Activated naive CD8-positive, alpha-beta T cell (primary cell): ENCODE data around the gene IRF2.

Source experiments
- H3K27ac Mint-ChIP-seq: one replicate; pipeline ENCODE4 v1.8.0; 2021; ENCODE audit warnings: mixed read lengths
- H3K27me3 Mint-ChIP-seq: one replicate; pipeline ENCODE4 v1.8.0; 2021; ENCODE audit warnings: mixed read lengths
- H3K36me3 Mint-ChIP-seq: one replicate; pipeline ENCODE4 v1.8.0; 2021; ENCODE audit warnings: mixed read lengths
- H3K4me1 Mint-ChIP-seq: one replicate; pipeline ENCODE4 v1.8.0; 2021; ENCODE audit warnings: low read depth, mixed read lengths
- H3K4me3 Mint-ChIP-seq: one replicate; pipeline ENCODE4 v1.8.0; 2021; ENCODE audit warnings: mild to moderate bottlenecking, mixed read lengths
- H3K9me3 Mint-ChIP-seq: one replicate; pipeline ENCODE4 v1.8.0; 2021; ENCODE audit warnings: low read depth, mixed read lengths

The IRF2 gene

GRCh38 chr4:184434021-184434420, 40.3 kb downstream of the IRF2 start:
- Mint-ChIP-seq H3K36me3 (peaks cover 4% of the 10 kb centered on the region), H3K9me3 (no peaks in the 10 kb centered on the region), H3K27me3 (no peaks in the 10 kb centered on the region), H3K27ac (peak overlapping the region; percentile 76), H3K4me1 (peaks cover 75% of the 10 kb centered on the region), H3K4me3 (no peak overlapping the region)

GRCh38 chr4:184433258-184433892, 41.0 kb downstream of the IRF2 start:
- H3K9me3 Mint-ChIP-seq, result no peaks in the 10 kb centered on the region
- H3K27me3 Mint-ChIP-seq, result no peaks in the 10 kb centered on the region
- H3K4me1 Mint-ChIP-seq, result peaks cover 72% of the 10 kb centered on the region
- H3K36me3 Mint-ChIP-seq, result peaks cover 4% of the 10 kb centered on the region
- no peak overlapping the region for H3K4me3 Mint-ChIP-seq
- peak overlapping the region; percentile 66 for H3K27ac Mint-ChIP-seq

GRCh38 chr4:184432127-184432922, 42.0 kb downstream of the IRF2 start:
- no peaks in the 10 kb centered on the region for H3K27me3 Mint-ChIP-seq
- H3K4me3 Mint-ChIP-seq, result no peak overlapping the region
- peaks cover 8% of the 10 kb centered on the region for H3K36me3 Mint-ChIP-seq
- H3K27ac Mint-ChIP-seq, result peak overlapping the region; percentile 47
- peaks cover 70% of the 10 kb centered on the region for H3K4me1 Mint-ChIP-seq
- H3K9me3 Mint-ChIP-seq, result no peaks in the 10 kb centered on the region

- Mint-ChIP-seq H3K27me3 (no peaks in the 10 kb centered on the region), H3K36me3 (peaks cover 9% of the 10 kb centered on the region), H3K4me3 (no peak overlapping the region), H3K4me1 (peaks cover 66% of the 10 kb centered on the region), H3K27ac (peak overlapping the region; percentile 72), H3K9me3 (no peaks in the 10 kb centered on the region)
These were observed 44.2 kb downstream of the IRF2 start for GRCh38 chr4:184430163-184430562.

GRCh38 chr4:184428787-184429186, 45.6 kb downstream of the IRF2 start:
- Mint-ChIP-seq H3K27ac (no peak overlapping the region), H3K36me3 (peaks cover 9% of the 10 kb centered on the region)

GRCh38 chr4:184427687-184428086, 46.7 kb downstream of the IRF2 start:
- Mint-ChIP-seq H3K36me3 (peaks cover 16% of the 10 kb centered on the region), H3K27ac (peak overlapping the region; percentile 88), H3K4me1 (peaks cover 55% of the 10 kb centered on the region)

More at GRCh38 chr4:184428787-184429186, 45.6 kb downstream of the IRF2 start:
- no peaks in the 10 kb centered on the region for H3K27me3 Mint-ChIP-seq
- no peaks in the 10 kb centered on the region for H3K9me3 Mint-ChIP-seq
- H3K4me1 Mint-ChIP-seq, result peaks cover 61% of the 10 kb centered on the region
- no peak overlapping the region for H3K4me3 Mint-ChIP-seq

GRCh38 chr4:184427093-184427492, 47.3 kb downstream of the IRF2 start:
- Mint-ChIP-seq H3K27ac (peak overlapping the region; percentile 65), H3K9me3 (peaks cover 4% of the 10 kb centered on the region), H3K36me3 (peaks cover 17% of the 10 kb centered on the region), H3K4me1 (peaks cover 55% of the 10 kb centered on the region), H3K27me3 (no peaks in the 10 kb centered on the region), H3K4me3 (no peak overlapping the region)

More at GRCh38 chr4:184427687-184428086, 46.7 kb downstream of the IRF2 start:
- peaks cover under 1% of the 10 kb centered on the region for H3K9me3 Mint-ChIP-seq
- no peak overlapping the region for H3K4me3 Mint-ChIP-seq
- H3K27me3 Mint-ChIP-seq, result no peaks in the 10 kb centered on the region

- peaks cover 4% of the 10 kb centered on the region for H3K9me3 Mint-ChIP-seq
- no peaks in the 10 kb centered on the region for H3K27me3 Mint-ChIP-seq
- peak overlapping the region; percentile 17 for H3K27ac Mint-ChIP-seq
- no peak overlapping the region for H3K4me3 Mint-ChIP-seq
- H3K4me1 Mint-ChIP-seq, result peaks cover 61% of the 10 kb centered on the region
- H3K36me3 Mint-ChIP-seq, result peaks cover 24% of the 10 kb centered on the region
These were observed 49.2 kb downstream of the IRF2 start for GRCh38 chr4:184424993-184425758.

GRCh38 chr4:184424279-184424678, 50.1 kb downstream of the IRF2 start:
- Mint-ChIP-seq H3K27ac (no peak overlapping the region), H3K4me1 (peaks cover 63% of the 10 kb centered on the region), H3K9me3 (peaks cover 4% of the 10 kb centered on the region)

GRCh38 chr4:184423003-184423686, 51.2 kb downstream of the IRF2 start:
- Mint-ChIP-seq H3K4me3 (no peak overlapping the region), H3K36me3 (peaks cover 26% of the 10 kb centered on the region), H3K27me3 (no peaks in the 10 kb centered on the region), H3K9me3 (peaks cover 4% of the 10 kb centered on the region), H3K27ac (peak overlapping the region; percentile 70), H3K4me1 (peaks cover 70% of the 10 kb centered on the region)

More at GRCh38 chr4:184424279-184424678, 50.1 kb downstream of the IRF2 start:
- Mint-ChIP-seq H3K36me3 (peaks cover 24% of the 10 kb centered on the region), H3K4me3 (no peak overlapping the region), H3K27me3 (no peaks in the 10 kb centered on the region)

- Mint-ChIP-seq H3K27ac (peak overlapping the region; percentile 87), H3K4me1 (peaks cover 71% of the 10 kb centered on the region), H3K27me3 (no peaks in the 10 kb centered on the region), H3K36me3 (peaks cover 25% of the 10 kb centered on the region), H3K4me3 (no peak overlapping the region), H3K9me3 (peaks cover 4% of the 10 kb centered on the region)
These were observed 52.0 kb downstream of the IRF2 start for GRCh38 chr4:184422378-184422777.

- peak overlapping the region; percentile 87 for H3K27ac Mint-ChIP-seq
- peaks cover 25% of the 10 kb centered on the region for H3K36me3 Mint-ChIP-seq
- H3K4me1 Mint-ChIP-seq, result peaks cover 70% of the 10 kb centered on the region
- peak overlapping the region; percentile 68 for H3K4me3 Mint-ChIP-seq
- peaks cover 4% of the 10 kb centered on the region for H3K9me3 Mint-ChIP-seq
- H3K27me3 Mint-ChIP-seq, result no peaks in the 10 kb centered on the region
These were observed 52.7 kb downstream of the IRF2 start for GRCh38 chr4:184421533-184422155.

- no peaks in the 10 kb centered on the region for H3K27me3 Mint-ChIP-seq
- peak overlapping the region; percentile 97 for H3K27ac Mint-ChIP-seq
- H3K9me3 Mint-ChIP-seq, result peaks cover 4% of the 10 kb centered on the region
- peaks cover 72% of the 10 kb centered on the region for H3K4me1 Mint-ChIP-seq
- H3K36me3 Mint-ChIP-seq, result peaks cover 24% of the 10 kb centered on the region
- H3K4me3 Mint-ChIP-seq, result peak overlapping the region; percentile 68
These were observed 53.4 kb downstream of the IRF2 start for GRCh38 chr4:184420881-184421416.

- peak overlapping the region; percentile 97 for H3K27ac Mint-ChIP-seq
- peak overlapping the region; percentile 68 for H3K4me3 Mint-ChIP-seq
- H3K4me1 Mint-ChIP-seq, result peaks cover 77% of the 10 kb centered on the region
- peaks cover 24% of the 10 kb centered on the region for H3K36me3 Mint-ChIP-seq
- H3K9me3 Mint-ChIP-seq, result peaks cover 4% of the 10 kb centered on the region
- no peaks in the 10 kb centered on the region for H3K27me3 Mint-ChIP-seq
These were observed 53.9 kb downstream of the IRF2 start for GRCh38 chr4:184420402-184420801.
